ENCODE results near the gene FUS. TPM values are rescaled to one million over a fixed set of nuclear protein-coding genes. Genes with fewer than 3 reads are reported as not detected.
A peak's percentile ranks its signal among the peaks of the same experiment; 100 is the strongest.

FUS gene
- total RNA-seq, 1 experiment from 2014 or later = 770 TPM

- TF ChIP-seq ZNF121 (CRISPR knock-in tag; IDR thresholded peaks at IDR 0.05) (no peak), FOXP1 (CRISPR knock-in tag; IDR thresholded peaks at IDR 0.05; ENCODE audit: borderline replicate concordance) (no peak), NR3C1 (CRISPR knock-in tag; conservative IDR thresholded peaks at IDR 0.05; ENCODE audit: low read depth) (no peak), TEAD4 (CRISPR knock-in tag; IDR thresholded peaks at IDR 0.05) (no peak), GABPB1 (CRISPR knock-in tag; IDR thresholded peaks at IDR 0.05) (no peak), E2F4 (CRISPR knock-in tag; IDR thresholded peaks at IDR 0.05; ENCODE audit: borderline replicate concordance, low read depth) (no peak)
Measured at GRCh38 chr16:31149332-31149731, 30.6 kb upstream of the FUS start (continued).

GRCh38 chr16:31149894-31150890 is 29.7 kb upstream of the FUS start, which contains the start of gene PRSS36:
Gene PRSS36 (minus strand): TSS chr16:31150066. CDS start chr16:31150035, 31 bp downstream.
- Mint-ChIP-seq H3K36me3 (no peaks in the 10 kb centered on the region), H3K27ac (no peak within 1 kb of the TSS), H3K4me1 (peaks cover 20% of the 10 kb centered on the region), H3K9me3 (no peaks in the 10 kb centered on the region), H3K4me3 (peak within 1 kb of the TSS; percentile 18), H3K27me3 (ENCODE audit: low read depth) (peaks cover 28% of the 10 kb centered on the region)
- ATAC-seq (no peak), DNase-seq (ENCODE audit: low spot score) (no peak)
- ChIA-PET POLR2A (no interaction called here), CTCF (interaction anchor here (1.4 kb wide), 1 partner anchor 8 kb away, joined by 7 read pairs; no protein-coding TSS in a partner anchor)
- TF ChIP-seq RELA (CRISPR knock-in tag; IDR thresholded peaks at IDR 0.05; ENCODE audit: borderline replicate concordance) (no peak), FOXP4 (CRISPR knock-in tag; IDR thresholded peaks at IDR 0.05) (no peak), SOX15 (CRISPR knock-in tag; IDR thresholded peaks at IDR 0.05) (no peak), IRF1 (CRISPR knock-in tag; IDR thresholded peaks at IDR 0.05) (no peak), FOXP1 (CRISPR knock-in tag; IDR thresholded peaks at IDR 0.05; ENCODE audit: borderline replicate concordance) (no peak), SMAD3 (CRISPR knock-in tag; IDR thresholded peaks at IDR 0.05; ENCODE audit: borderline replicate concordance) (no peak), ZNF532 (CRISPR knock-in tag; IDR thresholded peaks at IDR 0.05; ENCODE audit: borderline replicate concordance) (no peak), ZSCAN18 (CRISPR knock-in tag; IDR thresholded peaks at IDR 0.05) (no peak), MLX (CRISPR knock-in tag; IDR thresholded peaks at IDR 0.05) (no peak), ATF1 (CRISPR knock-in tag; IDR thresholded peaks at IDR 0.05) (no peak), ZNF121 (CRISPR knock-in tag; IDR thresholded peaks at IDR 0.05) (no peak), ERG (CRISPR knock-in tag; IDR thresholded peaks at IDR 0.05) (no peak), ZNF281 (CRISPR knock-in tag; IDR thresholded peaks at IDR 0.05) (no peak)
